H9 (cell line): ENCODE results near the gene CEP55. TPM values are rescaled to one million over a fixed set of nuclear protein-coding genes. Genes with fewer than 3 reads are reported as not detected.

Experiments
- DNase-seq: peaks from one replicate; pipeline ENCODE4 v3.0.0-alpha.2; 2017
- H2AFZ ChIP-seq: one replicate; pipeline ENCODE4 v1.6.1; 2013; ENCODE audit warnings: mild to moderate bottlenecking, low read length, control low read depth, moderate library complexity
- H2AK5ac ChIP-seq: 2 replicates; pipeline ENCODE4 v1.6.1; 2013; ENCODE audit warnings: low read length, control low read depth, mixed read lengths; ENCODE audit not compliant: insufficient read length
- H2BK120ac ChIP-seq: one replicate; pipeline ENCODE4 v1.6.1; 2013; ENCODE audit warnings: low read depth, mild to moderate bottlenecking, low read length, control low read depth, inconsistent platforms; ENCODE audit not compliant: poor library complexity, severe bottlenecking
- H2BK12ac ChIP-seq: 2 replicates; pipeline ENCODE4 v1.6.1; 2013; ENCODE audit warnings: low read length, control low read depth, mixed read lengths, low read depth; ENCODE audit not compliant: insufficient read length
- H2BK15ac ChIP-seq: 2 replicates; pipeline ENCODE4 v1.6.1; 2013; ENCODE audit warnings: low read depth, low read length, control low read depth
- H2BK20ac ChIP-seq: one replicate; pipeline ENCODE4 v1.6.1; 2013; ENCODE audit warnings: low read depth, mild to moderate bottlenecking, low read length, control low read depth, inconsistent platforms; ENCODE audit not compliant: poor library complexity, severe bottlenecking
- H2BK5ac ChIP-seq: 2 replicates; pipeline ENCODE4 v1.6.1; 2013; ENCODE audit warnings: low read length, control low read depth, mixed read lengths; ENCODE audit not compliant: insufficient read length
- H3K14ac ChIP-seq: 2 replicates; pipeline ENCODE4 v1.6.1; 2013; ENCODE audit warnings: low read length, control low read depth; ENCODE audit not compliant: insufficient read depth
- H3K18ac ChIP-seq: 2 replicates; pipeline ENCODE4 v1.6.1; 2013; ENCODE audit warnings: low read depth, mild to moderate bottlenecking, mixed read lengths, low read length, control low read depth; ENCODE audit not compliant: insufficient read length
- H3K23ac ChIP-seq: 2 replicates; pipeline ENCODE4 v1.6.1; 2013; ENCODE audit warnings: low read length, control low read depth, mixed read lengths, low read depth; ENCODE audit not compliant: insufficient read length
- H3K23me2 ChIP-seq: 2 replicates; pipeline ENCODE4 v1.6.1; 2013; ENCODE audit warnings: low read depth, mild to moderate bottlenecking, mixed read lengths, low read length, control low read depth; ENCODE audit not compliant: insufficient read length, poor library complexity, severe bottlenecking
- H3K27ac ChIP-seq: 2 replicates; pipeline ENCODE4 v1.5.1; 2013; ENCODE audit warnings: low read length, control low read depth, mixed read lengths, low read depth; ENCODE audit not compliant: insufficient read length
- H3K27me3 ChIP-seq: 2 replicates; pipeline ENCODE4 v1.6.1; 2013; ENCODE audit warnings: low read length, control low read depth, inconsistent platforms; ENCODE audit not compliant: insufficient read depth
- H3K4ac ChIP-seq: 2 replicates; pipeline ENCODE4 v1.6.1; 2013; ENCODE audit warnings: low read depth, mild to moderate bottlenecking, control low read depth, inconsistent platforms, low read length, moderate library complexity
- H3K4me1 ChIP-seq: 2 replicates; pipeline ENCODE4 v1.6.1; 2013; ENCODE audit warnings: low read length, control low read depth, inconsistent platforms; ENCODE audit not compliant: insufficient read depth
- H3K4me2 ChIP-seq: 2 replicates; pipeline ENCODE4 v1.6.1; 2013; ENCODE audit warnings: low read length, control low read depth, mixed read lengths; ENCODE audit not compliant: insufficient read length, insufficient read depth
- H3K56ac ChIP-seq: 2 replicates; pipeline ENCODE4 v1.6.1; 2013; ENCODE audit warnings: low read depth, mild to moderate bottlenecking, mixed read lengths, low read length, control low read depth; ENCODE audit not compliant: insufficient read length
- H3K79me1 ChIP-seq: 2 replicates; pipeline ENCODE4 v1.6.1; 2013; ENCODE audit warnings: low read depth, mild to moderate bottlenecking, moderate library complexity, low read length, control low read depth, inconsistent platforms; ENCODE audit not compliant: insufficient read depth, poor library complexity, severe bottlenecking
- H3K79me2 ChIP-seq: 2 replicates; pipeline ENCODE4 v1.6.1; 2013; ENCODE audit warnings: low read length, control low read depth, inconsistent platforms; ENCODE audit not compliant: insufficient read depth
- H3K9ac ChIP-seq: 2 replicates; pipeline ENCODE4 v1.6.1; 2013; ENCODE audit warnings: low read length, control low read depth, mixed read lengths; ENCODE audit not compliant: insufficient read length; ENCODE audit errors: extremely low read depth
- H3K9me3 ChIP-seq: one replicate; pipeline ENCODE4 v1.6.1; 2013; ENCODE audit warnings: low read depth, low read length, inconsistent platforms; ENCODE audit not compliant: control insufficient read depth
- H3T11ph ChIP-seq: one replicate; pipeline ENCODE4 v1.6.1; 2013; ENCODE audit warnings: mild to moderate bottlenecking, low read length, control low read depth, inconsistent platforms
- H4K20me1 ChIP-seq: one replicate; pipeline ENCODE4 v1.6.1; 2013; ENCODE audit not compliant: control insufficient read depth, insufficient read length, insufficient read depth
- H4K5ac ChIP-seq: 2 replicates; pipeline ENCODE4 v1.6.1; 2013; ENCODE audit warnings: low read depth, mild to moderate bottlenecking, mixed read lengths, low read length, control low read depth; ENCODE audit not compliant: insufficient read length
- H4K8ac ChIP-seq: replicated peaks from 2 replicates; pipeline ENCODE4 v1.6.1; 2013; ENCODE audit warnings: low read length, control low read depth, mixed read lengths, low read depth; ENCODE audit not compliant: insufficient read length
- H4K91ac ChIP-seq: 2 replicates; pipeline ENCODE4 v1.6.1; 2013; ENCODE audit warnings: low read depth, mild to moderate bottlenecking, moderate library complexity, mixed read lengths, low read length, control low read depth; ENCODE audit not compliant: insufficient read length
- H3K27ac Mint-ChIP-seq, 3 experiments: 2 replicates in 2 of 3; 3 replicates in 1 of 3; pipeline ENCODE4 v1.8.0; 2020 to 2021; ENCODE audit warnings: mixed read lengths in 3 of 3, mild to moderate bottlenecking in 1 of 3, moderate library complexity in 1 of 3
- H3K27me3 Mint-ChIP-seq: 2 replicates; pipeline ENCODE4 v1.8.0; 2021; ENCODE audit warnings: low read depth, mild to moderate bottlenecking, moderate library complexity, mixed read lengths
- H3K36me3 Mint-ChIP-seq, 3 experiments: 2 replicates in 2 of 3; 3 replicates in 1 of 3; pipeline ENCODE4 v1.8.0; 2020 to 2021; ENCODE audit warnings: low read depth in 3 of 3, mixed read lengths in 3 of 3; ENCODE audit not compliant: insufficient read depth in 1 of 3
- H3K4me1 Mint-ChIP-seq, 2 experiments: 2 replicates each; pipeline ENCODE4 v1.8.0; 2020; ENCODE audit warnings: mixed read lengths in 2 of 2
- H3K4me3 Mint-ChIP-seq, 2 experiments: 2 replicates in 1 of 2; 3 replicates in 1 of 2; pipeline ENCODE4 v1.8.0; 2020 to 2021; ENCODE audit warnings: mild to moderate bottlenecking in 2 of 2, mixed read lengths in 2 of 2, moderate library complexity in 1 of 2
- H3K9me3 Mint-ChIP-seq, 2 experiments: 2 replicates in 1 of 2; 3 replicates in 1 of 2; pipeline ENCODE4 v1.8.0; 2020; ENCODE audit warnings: mild to moderate bottlenecking in 2 of 2, mixed read lengths in 2 of 2, moderate library complexity in 1 of 2
- CTCF ChIP-seq: fragments of 200-600 bp; sonication (generic); conservative IDR thresholded peaks from 3 replicates; pipeline ENCODE4 v1.8.0; 2021; ENCODE audit warnings: antibody characterized with exemption, mild to moderate bottlenecking
- WGBS: extraction: QIAGEN DNeasy Blood & Tissue Kit; methylation state at CpG from one replicate; pipeline ENCODE4 v1.1.7; 2013; ENCODE audit warnings: missing lambda C conversion rate, low lambda C conversion rate, mixed read lengths; ENCODE audit not compliant: insufficient read length; ENCODE audit errors: extremely low coverage; 5-methylcytosine and 5-hydroxymethylcytosine counted together
- total RNA-seq: library from RNA; stranded (reverse); gene quantifications from 2 replicates; pipeline ENCODE4 v1.2.1, GENCODE V29; 2021

CEP55 gene
- total RNA-seq, 1 experiment from 2014 or later: 17.8 TPM

- no peak overlapping the region for H3K27ac ChIP-seq
- TF ChIP-seq CTCF: no peak
- H3T11ph ChIP-seq: no peak overlapping the region
- no CpG with 5 or more reads among the region's 3 CpGs for WGBS
- H2AK5ac ChIP-seq: no peak overlapping the region
- H3K18ac ChIP-seq: no peak overlapping the region
- Mint-ChIP-seq H3K36me3 (no peaks in the 10 kb centered on the region; a peak in 1 of 7 replicates), H3K4me1 (peaks cover 6 to 19% of the 10 kb centered on the region in 2 experiments; a peak in 3 of 4 replicates), H3K27ac (no peak overlapping the region), H3K4me3 (no peak overlapping the region), H3K27me3 (peaks cover 89% of the 10 kb centered on the region), H3K9me3 (no peaks in the 10 kb centered on the region; a peak in 2 of 5 replicates)
- peaks cover 44% of the 10 kb centered on the region for H3K27me3 ChIP-seq
- H2BK15ac ChIP-seq: no peak overlapping the region
- H3K14ac ChIP-seq: no peak overlapping the region
- H2BK120ac ChIP-seq: no peak overlapping the region
- H4K91ac ChIP-seq: no peak overlapping the region
- no peak overlapping the region for H3K9ac ChIP-seq
- DNase-seq: no peak
- no peak overlapping the region for H2BK12ac ChIP-seq
- H3K79me2 ChIP-seq: no peaks in the 10 kb centered on the region
- no peaks in the 10 kb centered on the region for H3K4me1 ChIP-seq
- H3K4me2 ChIP-seq: no peak overlapping the region
- H2AFZ ChIP-seq: no peak overlapping the region
- H3K23ac ChIP-seq: no peak overlapping the region
- no peak overlapping the region for H2BK5ac ChIP-seq
- peaks cover 5% of the 10 kb centered on the region for H3K23me2 ChIP-seq
- H3K56ac ChIP-seq: no peak overlapping the region
- no peak overlapping the region for H4K8ac ChIP-seq
- H3K9me3 ChIP-seq: no peaks in the 10 kb centered on the region
- H2BK20ac ChIP-seq: no peak overlapping the region
- H3K79me1 ChIP-seq: no peaks in the 10 kb centered on the region
- H4K20me1 ChIP-seq: no peaks in the 10 kb centered on the region
- no peak overlapping the region for H3K4ac ChIP-seq
- H4K5ac ChIP-seq: no peak overlapping the region
These were observed 69.0 kb downstream of the CEP55 start for GRCh38 chr10:93565446-93565845.
